Cerebellar nuclear complex (tissue), 1 donor: Measurements from ENCODE around the gene HSPA1B.
"Not testable (repeated sequence)": the region's sequence is repeated elsewhere in the genome, so short reads cannot be mapped to it uniquely, and the experiment has no call there.

Experiments
- DNase-seq, 2 experiments: peaks; one replicate each; lab custom pipeline; 2025; lab: John Stamatoyannopoulos, UW

HSPA1B gene

GRCh38 chr6:31827286-31828079 is at the start of gene HSPA1B:
Gene HSPA1B, plus strand, starts transcription at chr6:31827738. Its CDS starts 213 bp downstream, at chr6:31827951.
- peak; percentile 91 to 97 for DNase-seq

GRCh38 chr6:31778193-31778592 is 49.3 kb upstream of the HSPA1B start:
- DNase-seq, result no peak

- no peak for DNase-seq
Measured at GRCh38 chr6:31778999-31779885, 48.3 kb upstream of the HSPA1B start.

- DNase-seq, result no peak
Measured at GRCh38 chr6:31779908-31780307, 47.6 kb upstream of the HSPA1B start.

- no peak for DNase-seq
Measured at GRCh38 chr6:31780507-31781243, 46.9 kb upstream of the HSPA1B start.

GRCh38 chr6:31781244-31782125 is 46.1 kb upstream of the HSPA1B start:
- DNase-seq, result no peak

GRCh38 chr6:31782126-31782855 is 45.2 kb upstream of the HSPA1B start:
- DNase-seq, result no peak

- no peak for DNase-seq
Measured at GRCh38 chr6:31784098-31784925, 43.2 kb upstream of the HSPA1B start.

- no peak for DNase-seq
Measured at GRCh38 chr6:31785475-31785874, 42.1 kb upstream of the HSPA1B start.

- DNase-seq, result no peak
Measured at GRCh38 chr6:31791324-31792089, 36.0 kb upstream of the HSPA1B start.

GRCh38 chr6:31792090-31792374 is 35.5 kb upstream of the HSPA1B start:
- no peak for DNase-seq

- DNase-seq, result no peak
Measured at GRCh38 chr6:31792761-31793171, 34.8 kb upstream of the HSPA1B start.

- not testable (repeated sequence) for DNase-seq
Measured at GRCh38 chr6:31793927-31794245, 33.7 kb upstream of the HSPA1B start.

GRCh38 chr6:31794294-31794865 is 33.2 kb upstream of the HSPA1B start:
- no peak for DNase-seq

- DNase-seq, result no peak
Measured at GRCh38 chr6:31794866-31795615, 32.5 kb upstream of the HSPA1B start.

GRCh38 chr6:31795616-31796298 is 31.8 kb upstream of the HSPA1B start, which contains the start of gene VARS1:
Gene VARS1, minus strand, starts transcription at chr6:31795752. Its CDS starts 535 bp downstream, at chr6:31795217.
- peak in 1 of 2 experiments; percentile 34 for DNase-seq

GRCh38 chr6:31796993-31797385 is 30.5 kb upstream of the HSPA1B start:
- no peak for DNase-seq
